Erythroblast (primary cell): ENCODE results near the gene TNRC6B.
"Not testable (repeated sequence)": the region's sequence is repeated elsewhere in the genome, so short reads cannot be mapped to it uniquely, and the experiment has no call there.

Experiments
- DNase-seq, 2 experiments: peaks; one replicate each; lab custom pipeline; 2025; lab: John Stamatoyannopoulos, UW
- GATA1 ChIP-seq: IDR thresholded peaks from 2 replicates; pipeline ENCODE4 v1.6.1; 2011; ENCODE audit warnings: low read depth, mild to moderate bottlenecking, control low read depth, low read length, moderate library complexity
- POLR2A ChIP-seq: IDR thresholded peaks from 2 replicates; pipeline ENCODE4 v1.6.1; 2011; ENCODE audit warnings: mild to moderate bottlenecking, low read length

Gene TNRC6B, protein sequence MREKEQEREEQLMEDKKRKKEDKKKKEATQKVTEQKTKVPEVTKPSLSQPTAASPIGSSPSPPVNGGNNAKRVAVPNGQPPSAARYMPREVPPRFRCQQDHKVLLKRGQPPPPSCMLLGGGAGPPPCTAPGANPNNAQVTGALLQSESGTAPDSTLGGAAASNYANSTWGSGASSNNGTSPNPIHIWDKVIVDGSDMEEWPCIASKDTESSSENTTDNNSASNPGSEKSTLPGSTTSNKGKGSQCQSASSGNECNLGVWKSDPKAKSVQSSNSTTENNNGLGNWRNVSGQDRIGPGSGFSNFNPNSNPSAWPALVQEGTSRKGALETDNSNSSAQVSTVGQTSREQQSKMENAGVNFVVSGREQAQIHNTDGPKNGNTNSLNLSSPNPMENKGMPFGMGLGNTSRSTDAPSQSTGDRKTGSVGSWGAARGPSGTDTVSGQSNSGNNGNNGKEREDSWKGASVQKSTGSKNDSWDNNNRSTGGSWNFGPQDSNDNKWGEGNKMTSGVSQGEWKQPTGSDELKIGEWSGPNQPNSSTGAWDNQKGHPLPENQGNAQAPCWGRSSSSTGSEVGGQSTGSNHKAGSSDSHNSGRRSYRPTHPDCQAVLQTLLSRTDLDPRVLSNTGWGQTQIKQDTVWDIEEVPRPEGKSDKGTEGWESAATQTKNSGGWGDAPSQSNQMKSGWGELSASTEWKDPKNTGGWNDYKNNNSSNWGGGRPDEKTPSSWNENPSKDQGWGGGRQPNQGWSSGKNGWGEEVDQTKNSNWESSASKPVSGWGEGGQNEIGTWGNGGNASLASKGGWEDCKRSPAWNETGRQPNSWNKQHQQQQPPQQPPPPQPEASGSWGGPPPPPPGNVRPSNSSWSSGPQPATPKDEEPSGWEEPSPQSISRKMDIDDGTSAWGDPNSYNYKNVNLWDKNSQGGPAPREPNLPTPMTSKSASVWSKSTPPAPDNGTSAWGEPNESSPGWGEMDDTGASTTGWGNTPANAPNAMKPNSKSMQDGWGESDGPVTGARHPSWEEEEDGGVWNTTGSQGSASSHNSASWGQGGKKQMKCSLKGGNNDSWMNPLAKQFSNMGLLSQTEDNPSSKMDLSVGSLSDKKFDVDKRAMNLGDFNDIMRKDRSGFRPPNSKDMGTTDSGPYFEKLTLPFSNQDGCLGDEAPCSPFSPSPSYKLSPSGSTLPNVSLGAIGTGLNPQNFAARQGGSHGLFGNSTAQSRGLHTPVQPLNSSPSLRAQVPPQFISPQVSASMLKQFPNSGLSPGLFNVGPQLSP (N-terminal part only)

DNA sequence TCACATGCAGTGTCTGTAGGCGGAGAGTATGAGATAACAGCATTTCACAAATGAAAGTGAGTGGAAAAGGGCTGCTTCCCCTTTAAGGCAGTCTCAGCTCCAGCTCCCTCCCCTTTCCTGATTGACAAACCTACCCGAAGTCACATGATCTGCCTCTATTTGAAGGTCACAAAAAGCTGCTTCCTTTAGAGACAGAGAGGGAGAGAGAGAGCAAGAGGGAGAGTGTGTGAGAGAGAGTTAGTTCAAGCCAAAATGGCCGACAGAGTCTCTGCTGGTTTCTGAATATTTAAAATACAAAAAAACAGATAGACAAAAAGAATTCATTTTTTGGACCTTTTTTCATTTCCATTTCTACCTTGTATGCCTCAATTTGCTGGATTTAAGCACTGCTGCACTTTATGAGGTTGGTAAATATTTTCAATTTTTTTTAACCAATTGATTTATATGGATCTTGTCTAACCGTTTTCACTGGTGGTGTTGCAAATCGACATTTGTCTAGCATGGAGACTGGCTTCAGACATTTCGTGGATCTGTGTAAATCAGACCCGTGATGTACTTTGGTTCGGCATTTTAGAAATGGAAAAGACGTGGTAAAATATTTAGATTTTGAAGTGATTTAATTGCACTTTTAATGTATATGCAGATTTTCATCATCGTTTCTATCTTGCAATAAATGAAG, at the start of gene TNRC6B:
Gene TNRC6B, plus strand, starts transcription at position 188 of the 679 bp plus-strand sequence. Its CDS starts 211 bp downstream, at position 399.
- DNase-seq = peak; percentile 96 to 98
- peak; percentile 99 for TF ChIP-seq POLR2A
- TF ChIP-seq GATA1 = no peak

DNA sequence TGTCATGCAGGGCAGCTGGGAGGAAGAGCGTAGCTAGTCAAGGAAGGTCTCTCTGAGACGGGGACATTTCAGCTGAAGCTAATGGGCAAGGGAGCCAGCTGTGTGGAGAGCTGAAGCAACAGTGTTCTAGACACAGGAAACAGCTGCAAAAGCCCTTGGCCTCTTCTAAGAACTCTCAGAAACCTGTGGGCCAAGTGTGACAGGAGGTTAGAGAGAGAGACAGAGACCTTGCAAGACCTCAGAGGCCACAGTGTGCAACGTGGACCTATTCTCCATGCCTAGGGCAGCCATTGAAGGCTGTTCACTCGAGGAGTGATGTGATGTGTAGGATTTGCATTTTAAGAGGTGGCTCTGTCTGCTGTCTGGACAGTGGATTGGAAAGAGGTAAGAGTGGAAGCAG, 48.7 kb upstream of the TNRC6B start:
- TF ChIP-seq GATA1 (no peak), POLR2A (no peak)
- no peak for DNase-seq

DNA sequence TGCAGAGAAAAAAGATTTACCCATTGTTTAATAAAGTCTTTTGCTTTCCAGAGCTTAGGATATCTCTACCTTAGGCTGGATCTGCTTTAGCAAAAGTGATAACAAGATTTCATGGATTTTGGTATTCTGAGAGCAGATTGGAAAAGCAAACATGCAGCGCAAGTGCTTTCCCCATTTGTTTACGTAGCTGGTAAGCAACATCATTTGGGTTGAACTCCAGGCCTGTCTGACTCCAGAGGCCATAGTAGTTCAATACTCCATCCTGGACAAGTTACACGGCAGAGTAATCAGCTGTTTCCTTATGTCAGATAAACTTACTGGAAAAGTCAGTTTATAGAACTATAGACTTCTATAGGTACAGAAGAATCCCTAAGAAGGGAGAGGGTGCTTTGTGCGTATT, 40.6 kb upstream of the TNRC6B start:
- DNase-seq = no peak
- TF ChIP-seq GATA1 = no peak
- TF ChIP-seq POLR2A = no peak

DNA sequence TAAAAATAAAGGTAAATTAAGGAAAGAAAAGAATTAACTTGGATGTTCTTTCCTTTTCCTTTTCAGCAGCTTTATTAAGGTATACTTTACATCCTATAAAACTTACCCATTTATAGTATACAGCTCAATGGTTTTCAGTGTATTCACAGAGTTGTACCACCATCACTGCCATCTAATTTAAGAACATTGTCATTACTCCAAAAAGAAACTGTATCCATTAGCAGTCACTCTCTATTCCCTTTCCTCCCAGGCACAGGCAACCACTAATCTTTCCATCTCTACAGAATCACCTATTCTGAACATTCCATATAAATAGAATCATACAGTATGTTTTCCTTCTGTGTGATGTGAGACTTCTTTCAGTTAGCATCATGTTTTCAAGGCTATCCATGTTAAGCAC, 38.9 kb upstream of the TNRC6B start:
- TF ChIP-seq POLR2A = no peak
- TF ChIP-seq GATA1 = no peak
- no peak for DNase-seq

DNA sequence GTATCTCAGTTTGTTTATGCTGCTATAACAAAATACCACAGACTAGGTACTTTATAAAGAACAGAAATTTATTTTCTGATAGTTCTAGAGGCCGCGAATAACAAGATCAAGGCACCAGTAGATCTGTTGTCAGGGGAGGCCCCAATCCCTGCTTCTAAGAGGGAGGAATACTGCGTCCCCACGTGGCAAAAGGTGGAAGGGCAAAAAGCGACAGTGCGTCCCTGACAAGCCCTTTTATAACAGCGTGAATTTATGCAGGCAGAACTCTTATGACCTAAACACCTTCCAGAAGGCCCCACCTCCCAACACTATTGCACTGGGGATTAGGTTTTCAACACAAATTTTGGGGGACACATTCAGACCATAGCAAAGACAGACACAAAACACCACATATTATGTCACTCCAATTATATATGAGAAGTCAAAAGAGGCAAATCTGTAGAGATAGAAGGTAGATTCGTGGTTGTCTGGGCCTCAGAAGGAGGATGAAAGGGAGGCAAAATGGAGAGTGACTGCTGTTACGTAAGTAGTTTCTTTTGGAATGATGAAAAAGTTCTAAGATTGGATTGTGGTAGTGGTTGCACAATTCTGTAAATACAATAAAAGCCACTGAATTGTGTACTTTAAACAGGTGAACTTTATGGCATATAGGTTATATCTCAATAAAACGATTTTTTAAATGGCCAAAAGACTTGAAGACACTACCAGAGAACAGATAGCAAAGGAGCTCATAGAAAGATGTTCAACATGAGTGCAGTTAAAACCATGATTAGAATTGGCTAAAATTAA, 30.1 kb upstream of the TNRC6B start:
- no peak for TF ChIP-seq POLR2A
- TF ChIP-seq GATA1 = no peak
- DNase-seq = no peak

DNA sequence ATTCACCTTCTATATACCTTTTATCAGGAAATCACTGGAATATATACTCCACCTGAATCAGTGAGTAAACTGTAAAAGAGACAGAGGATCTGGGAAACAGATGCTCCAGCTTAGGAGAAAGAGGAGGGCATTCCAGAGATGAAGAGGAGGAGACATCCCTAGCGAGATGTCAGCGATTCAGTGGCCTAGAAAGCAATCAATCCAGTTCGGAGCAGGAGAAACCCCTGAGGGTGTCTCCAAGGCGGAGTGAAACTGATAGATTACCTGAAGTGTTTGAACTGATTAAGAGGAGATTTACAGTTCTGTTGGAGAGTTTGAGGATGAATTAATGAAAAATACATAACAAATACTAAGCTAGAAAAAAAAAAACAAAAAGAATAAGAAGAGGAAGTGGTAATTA, 24.5 kb upstream of the TNRC6B start:
- no peak for DNase-seq
- TF ChIP-seq GATA1 = no peak
- TF ChIP-seq POLR2A = no peak

DNA sequence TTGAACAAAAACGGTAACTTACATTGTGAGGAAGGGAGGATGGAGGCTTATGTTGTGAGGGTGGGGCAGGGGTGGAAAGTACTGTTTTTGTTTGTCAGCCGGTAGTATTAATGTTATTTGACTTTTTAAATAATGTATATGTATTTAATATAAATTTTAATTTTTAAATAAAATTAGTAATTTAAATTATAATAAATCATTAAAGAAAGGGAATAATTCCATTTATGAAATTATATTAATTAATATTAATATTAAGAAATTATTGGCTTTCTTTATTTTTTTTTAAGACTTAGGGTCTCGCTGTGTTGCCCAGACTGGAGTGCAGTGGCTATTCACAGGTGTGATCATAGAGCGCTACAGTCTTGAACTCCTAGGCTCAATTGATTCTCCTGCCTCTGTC, 24.0 kb upstream of the TNRC6B start:
- no peak for DNase-seq
- TF ChIP-seq POLR2A = no peak
- no peak for TF ChIP-seq GATA1

DNA sequence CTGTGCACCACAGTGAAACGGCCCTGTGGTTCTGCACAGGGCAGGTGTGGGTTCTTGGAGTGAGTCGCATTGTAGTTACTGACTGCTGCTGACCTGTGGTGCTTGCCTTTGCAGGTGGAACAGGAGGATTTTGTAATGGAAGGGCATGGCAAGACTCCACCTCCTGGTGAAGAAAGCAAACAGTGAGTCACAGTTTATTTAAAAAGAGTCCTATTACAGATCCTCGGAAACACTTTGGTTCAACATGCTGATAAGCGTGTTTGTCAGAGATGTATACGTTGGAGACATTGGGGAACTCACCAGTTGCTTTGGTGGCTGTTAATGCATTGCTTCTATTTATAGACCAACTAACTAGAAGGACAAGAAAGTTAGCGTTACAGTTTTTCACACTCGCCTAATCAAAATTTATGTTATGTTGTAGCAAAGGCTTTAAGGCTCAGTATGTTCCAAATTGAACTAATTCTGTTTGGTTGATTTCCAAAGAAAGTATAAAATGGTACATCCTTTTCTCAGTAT, 21.7 kb upstream of the TNRC6B start:
- DNase-seq = peak; percentile 43 to 59
- TF ChIP-seq GATA1 (no peak), POLR2A (no peak)

DNA sequence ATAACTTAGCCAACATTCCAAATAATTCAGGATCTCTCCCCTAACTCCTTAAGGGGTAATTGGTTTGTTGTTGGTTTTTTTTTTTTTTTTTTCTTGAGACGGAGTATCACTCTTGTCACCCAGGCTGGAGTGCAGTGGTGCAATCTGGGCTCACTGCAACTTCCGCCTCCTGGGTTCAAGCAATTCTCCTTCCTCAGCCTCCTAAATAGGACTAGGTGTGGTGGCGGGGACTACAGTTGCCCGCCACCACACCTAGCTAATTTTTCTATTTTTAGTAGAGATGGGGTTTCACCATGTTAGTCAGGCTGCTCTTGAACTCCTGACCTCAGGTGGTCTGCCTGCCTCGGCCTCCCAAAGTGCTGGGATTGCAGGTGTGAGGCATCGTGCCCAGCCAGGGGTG, 21.0 kb upstream of the TNRC6B start:
- DNase-seq = not testable (repeated sequence)

DNA sequence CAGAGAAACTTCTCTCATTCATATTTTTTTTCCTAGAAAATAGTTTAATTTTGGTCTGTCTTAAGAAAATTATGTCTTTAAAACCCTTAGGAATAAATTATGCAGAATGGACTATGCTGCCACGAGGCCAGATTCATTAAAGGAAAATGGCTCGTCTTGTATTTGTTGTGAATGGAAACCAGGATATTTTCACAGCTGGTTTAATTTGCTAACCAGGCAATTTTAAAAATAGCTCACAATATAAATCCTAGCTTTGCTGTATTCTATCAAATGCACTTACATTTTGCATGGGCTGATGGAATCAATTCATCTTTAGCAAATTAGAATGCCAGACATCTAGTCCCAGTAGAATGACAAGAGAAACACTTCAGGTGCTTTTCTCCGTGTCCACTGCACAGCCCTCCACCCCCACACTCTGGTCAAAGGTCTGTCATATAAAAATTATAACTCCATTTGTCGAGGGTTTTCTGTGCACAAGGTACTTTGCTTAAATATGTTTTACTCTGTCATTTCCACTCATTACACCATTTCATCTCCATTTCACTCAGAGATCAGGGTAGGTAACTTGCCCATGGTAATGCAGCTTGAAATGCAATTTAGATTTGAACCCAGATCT, 20.3 kb upstream of the TNRC6B start:
- TF ChIP-seq GATA1 (no peak), POLR2A (no peak)
- DNase-seq = no peak

DNA sequence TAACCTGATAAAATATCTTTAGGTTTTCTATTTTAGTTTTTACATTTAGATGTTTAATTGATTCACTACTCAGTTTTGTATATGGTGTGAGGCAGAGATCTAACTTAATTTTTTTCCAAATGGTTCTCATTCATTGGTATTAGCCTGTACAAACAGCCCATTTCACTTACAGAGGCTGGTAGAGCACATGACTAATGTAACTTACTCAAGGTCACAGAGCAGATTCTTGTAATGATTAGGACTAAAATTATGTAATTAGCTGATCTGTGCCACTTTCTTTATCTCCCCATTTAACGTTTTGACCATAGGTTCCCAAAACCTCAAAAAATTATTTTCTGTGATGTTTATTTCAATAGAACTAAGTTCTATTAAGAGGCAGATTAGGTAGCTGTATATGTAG, 16.5 kb upstream of the TNRC6B start:
- peak; percentile 41 to 49 for DNase-seq

DNA sequence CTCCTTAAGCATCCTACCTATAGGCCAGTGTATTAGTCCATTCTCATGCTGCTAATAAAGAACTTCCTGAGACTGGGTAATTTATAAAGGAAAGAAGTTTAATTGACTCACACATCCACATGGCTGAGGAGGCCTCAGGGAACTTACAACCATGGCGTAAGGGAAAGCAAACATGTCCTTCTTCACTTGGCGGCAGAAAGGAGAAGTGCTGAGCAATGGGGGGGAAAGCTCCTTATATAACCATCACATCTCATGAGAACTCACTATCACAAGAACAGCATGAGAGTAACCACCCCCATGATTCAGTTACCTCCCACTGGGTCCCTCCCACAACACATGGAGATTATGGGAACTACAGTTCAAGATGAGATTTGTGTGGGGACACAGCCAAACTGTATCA, 12.2 kb upstream of the TNRC6B start:
- DNase-seq = peak; percentile 21 to 44

More for the DNA sequence above, 16.5 kb upstream of the TNRC6B start:
- no peak for TF ChIP-seq POLR2A
- TF ChIP-seq GATA1 = no peak

DNA sequence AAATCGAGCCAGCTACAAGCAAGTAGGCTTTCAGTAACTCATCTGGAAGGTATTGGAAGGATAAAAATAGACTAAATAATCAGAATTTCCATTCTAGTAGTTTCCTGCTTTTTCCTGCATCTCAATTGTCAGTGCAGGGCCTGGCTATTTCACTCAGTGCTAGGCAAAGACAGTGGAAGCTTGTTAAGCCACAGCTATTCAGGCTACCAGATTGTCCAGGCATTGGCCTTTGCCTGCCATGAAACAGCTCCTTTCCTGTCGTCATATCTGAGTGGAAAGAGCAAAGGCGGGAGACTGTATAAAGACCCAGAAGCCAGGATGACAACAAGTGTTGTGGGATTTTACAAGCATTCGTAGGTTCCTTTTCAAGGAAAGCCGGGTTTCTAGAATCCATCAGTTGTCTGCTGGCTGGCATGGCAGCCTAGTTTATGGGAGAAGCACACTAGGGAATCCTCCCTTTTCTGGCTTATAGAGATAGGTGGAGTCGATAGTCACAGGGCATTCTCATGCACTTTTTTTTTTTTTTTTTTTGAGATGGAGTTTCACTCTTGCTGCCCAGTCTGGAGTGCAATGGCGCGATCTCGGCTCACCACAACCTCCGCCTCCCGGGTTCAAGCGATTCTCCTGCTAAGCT, 2.0 kb upstream of the TNRC6B start:
- TF ChIP-seq POLR2A = no peak
- DNase-seq = peak; percentile 34 to 36
